ENCODE data around the gene KLK2.

Gene KLK2

DNA sequence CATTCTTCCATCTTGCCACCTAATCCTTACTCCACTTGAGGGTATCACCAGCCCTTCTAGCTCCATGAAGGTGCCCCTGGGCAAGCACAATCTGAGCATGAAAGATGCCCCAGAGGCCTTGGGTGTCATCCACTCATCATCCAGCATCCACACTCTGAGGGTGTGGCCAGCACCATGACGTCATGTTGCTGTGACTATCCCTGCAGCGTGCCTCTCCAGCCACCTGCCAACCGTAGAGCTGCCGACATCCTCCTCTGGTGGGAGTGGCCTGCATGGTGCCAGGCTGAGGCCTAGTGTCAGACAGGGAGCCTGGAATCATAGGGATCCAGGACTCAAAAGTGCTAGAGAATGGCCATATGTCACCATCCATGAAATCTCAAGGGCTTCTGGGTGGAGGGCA is 21.6 kb upstream of the KLK2 start:
- DNase-seq, result no peak

DNA sequence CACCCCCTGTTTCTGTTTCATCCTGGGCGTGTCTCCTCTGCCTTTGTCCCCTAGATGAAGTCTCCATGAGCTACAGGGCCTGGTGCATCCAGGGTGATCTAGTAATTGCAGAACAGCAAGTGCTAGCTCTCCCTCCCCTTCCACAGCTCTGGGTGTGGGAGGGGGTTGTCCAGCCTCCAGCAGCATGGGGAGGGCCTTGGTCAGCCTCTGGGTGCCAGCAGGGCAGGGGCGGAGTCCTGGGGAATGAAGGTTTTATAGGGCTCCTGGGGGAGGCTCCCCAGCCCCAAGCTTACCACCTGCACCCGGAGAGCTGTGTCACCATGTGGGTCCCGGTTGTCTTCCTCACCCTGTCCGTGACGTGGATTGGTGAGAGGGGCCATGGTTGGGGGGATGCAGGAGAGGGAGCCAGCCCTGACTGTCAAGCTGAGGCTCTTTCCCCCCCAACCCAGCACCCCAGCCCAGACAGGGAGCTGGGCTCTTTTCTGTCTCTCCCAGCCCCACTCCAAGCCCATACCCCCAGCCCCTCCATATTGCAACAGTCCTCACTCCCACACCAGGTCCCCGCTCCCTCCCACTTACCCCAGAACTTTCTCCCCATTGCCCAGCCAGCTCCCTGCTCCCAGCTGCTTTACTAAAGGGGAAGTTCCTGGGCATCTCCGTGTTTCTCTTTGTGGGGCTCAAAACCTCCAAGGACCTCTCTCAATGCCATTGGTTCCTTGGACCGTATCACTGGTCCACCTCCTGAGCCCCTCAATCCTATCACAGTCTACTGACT is 18.4 kb upstream of the KLK2 start, which contains the start of gene KLK3:
Gene KLK3, plus strand, starts transcription at position 280 of the 775 bp plus-strand sequence. Its CDS starts 41 bp downstream, at position 321.
- no peak for DNase-seq

DNA sequence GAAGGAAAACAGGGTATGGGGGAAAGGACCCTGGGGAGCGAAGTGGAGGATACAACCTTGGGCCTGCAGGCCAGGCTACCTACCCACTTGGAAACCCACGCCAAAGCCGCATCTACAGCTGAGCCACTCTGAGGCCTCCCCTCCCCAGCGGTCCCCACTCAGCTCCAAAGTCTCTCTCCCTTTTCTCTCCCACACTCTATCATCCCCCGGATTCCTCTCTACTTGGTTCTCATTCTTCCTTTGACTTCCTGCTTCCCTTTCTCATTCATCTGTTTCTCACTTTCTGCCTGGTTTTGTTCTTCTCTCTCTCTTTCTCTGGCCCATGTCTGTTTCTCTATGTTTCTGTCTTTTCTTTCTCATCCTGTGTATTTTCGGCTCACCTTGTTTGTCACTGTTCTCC is 15.9 kb upstream of the KLK2 start:
- DNase-seq, result no peak

GRCh38 chr19:50858886-50859285 is 14.4 kb upstream of the KLK2 start:
- DNase-seq, result no peak

DNA sequence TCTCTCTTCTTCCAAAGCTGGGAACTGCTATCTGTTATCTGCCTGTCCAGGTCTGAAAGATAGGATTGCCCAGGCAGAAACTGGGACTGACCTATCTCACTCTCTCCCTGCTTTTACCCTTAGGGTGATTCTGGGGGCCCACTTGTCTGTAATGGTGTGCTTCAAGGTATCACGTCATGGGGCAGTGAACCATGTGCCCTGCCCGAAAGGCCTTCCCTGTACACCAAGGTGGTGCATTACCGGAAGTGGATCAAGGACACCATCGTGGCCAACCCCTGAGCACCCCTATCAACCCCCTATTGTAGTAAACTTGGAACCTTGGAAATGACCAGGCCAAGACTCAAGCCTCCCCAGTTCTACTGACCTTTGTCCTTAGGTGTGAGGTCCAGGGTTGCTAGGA is 13.4 kb upstream of the KLK2 start:
- no peak for DNase-seq

GRCh38 chr19:50861010-50861409 is 12.2 kb upstream of the KLK2 start:
- DNase-seq, result no peak

- DNase-seq, result no peak
Measured at GRCh38 chr19:50861496-50862286, 11.5 kb upstream of the KLK2 start.

DNA sequence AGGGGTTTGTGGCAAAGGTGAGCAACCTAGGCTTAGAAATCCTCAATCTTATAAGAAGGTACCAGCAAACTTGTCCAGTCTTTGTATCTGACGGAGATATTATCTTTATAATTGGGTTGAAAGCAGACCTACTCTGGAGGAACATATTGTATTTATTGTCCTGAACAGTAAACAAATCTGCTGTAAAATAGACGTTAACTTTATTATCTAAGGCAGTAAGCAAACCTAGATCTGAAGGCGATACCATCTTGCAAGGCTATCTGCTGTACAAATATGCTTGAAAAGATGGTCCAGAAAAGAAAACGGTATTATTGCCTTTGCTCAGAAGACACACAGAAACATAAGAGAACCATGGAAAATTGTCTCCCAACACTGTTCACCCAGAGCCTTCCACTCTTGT is 3.8 kb upstream of the KLK2 start:
- no peak for DNase-seq

DNA sequence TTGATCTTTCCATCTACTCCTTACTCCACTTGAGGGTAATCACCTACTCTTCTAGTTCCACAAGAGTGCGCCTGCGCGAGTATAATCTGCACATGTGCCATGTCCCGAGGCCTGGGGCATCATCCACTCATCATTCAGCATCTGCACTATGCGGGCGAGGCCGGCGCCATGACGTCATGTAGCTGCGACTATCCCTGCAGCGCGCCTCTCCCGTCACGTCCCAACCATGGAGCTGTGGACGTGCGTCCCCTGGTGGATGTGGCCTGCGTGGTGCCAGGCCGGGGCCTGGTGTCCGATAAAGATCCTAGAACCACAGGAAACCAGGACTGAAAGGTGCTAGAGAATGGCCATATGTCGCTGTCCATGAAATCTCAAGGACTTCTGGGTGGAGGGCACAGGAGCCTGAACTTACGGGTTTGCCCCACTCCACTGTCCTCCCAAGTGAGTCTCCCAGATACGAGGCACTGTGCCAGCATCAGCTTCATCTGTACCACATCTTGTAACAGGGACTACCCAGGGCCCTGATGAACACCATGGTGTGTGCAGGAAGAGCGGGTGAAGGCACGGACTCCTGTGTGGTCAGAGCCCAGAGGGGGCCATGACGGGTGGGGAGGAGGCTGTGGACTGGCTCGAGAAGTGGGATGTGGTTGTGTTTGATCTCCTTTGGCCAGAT is 2.7 kb upstream of the KLK2 start:
- DNase-seq, result no peak

DNA sequence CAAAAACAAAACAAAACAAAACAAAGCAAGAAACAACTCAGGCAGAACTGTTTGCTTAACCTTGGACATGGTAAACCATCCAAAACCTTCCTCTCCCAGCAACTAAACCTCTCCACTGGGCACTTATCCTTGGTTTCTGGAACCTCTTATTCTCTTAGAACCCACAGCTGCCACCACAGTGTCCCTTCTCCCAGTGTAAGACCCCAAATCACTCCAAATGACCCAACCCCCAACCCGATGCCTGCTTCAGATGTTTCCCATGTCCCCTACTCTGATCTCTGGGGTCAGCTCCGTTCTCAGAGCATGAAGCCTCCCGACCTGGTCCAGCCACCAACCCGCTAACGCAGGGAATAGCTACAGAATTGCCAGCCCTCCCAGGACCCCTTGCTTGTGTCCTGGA is 972 bp downstream of the KLK2 start:
- DNase-seq, result no peak

DNA sequence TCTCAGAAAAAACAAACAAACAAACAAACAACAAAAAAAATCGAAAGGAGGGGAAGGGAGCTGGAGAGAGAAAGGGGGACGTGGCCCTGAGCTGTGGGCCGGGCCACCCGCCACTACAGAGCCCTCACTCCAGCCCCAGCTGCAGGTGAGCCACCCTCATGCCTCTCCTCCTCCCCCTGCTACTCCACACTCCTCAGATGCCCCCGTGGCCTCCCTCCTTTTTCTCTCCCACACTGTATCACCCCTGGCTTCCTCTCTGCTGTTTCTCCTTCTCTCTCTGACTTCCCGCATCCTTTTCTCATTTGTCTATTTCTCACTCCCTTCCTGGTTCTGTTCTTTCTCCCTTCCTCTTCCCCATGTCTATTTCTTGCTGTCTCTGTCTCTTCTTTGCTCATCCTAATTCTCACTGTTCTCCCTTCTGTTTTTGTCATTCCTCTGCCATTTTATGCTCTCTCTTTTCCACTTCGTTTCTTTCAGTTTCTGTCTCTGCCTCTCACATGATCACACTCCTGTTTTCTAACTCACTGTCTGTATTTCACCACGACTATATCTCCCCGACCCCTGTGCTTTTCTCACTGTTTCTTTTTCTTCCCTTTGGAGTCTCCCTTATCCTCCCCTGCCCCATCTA is 2.7 kb downstream of the KLK2 start:
- no peak for DNase-seq

- DNase-seq, result no peak
Measured at GRCh38 chr19:50876456-50876855, 3.2 kb downstream of the KLK2 start.

GRCh38 chr19:50877338-50877737 is 4.1 kb downstream of the KLK2 start:
- DNase-seq, result no peak

DNA sequence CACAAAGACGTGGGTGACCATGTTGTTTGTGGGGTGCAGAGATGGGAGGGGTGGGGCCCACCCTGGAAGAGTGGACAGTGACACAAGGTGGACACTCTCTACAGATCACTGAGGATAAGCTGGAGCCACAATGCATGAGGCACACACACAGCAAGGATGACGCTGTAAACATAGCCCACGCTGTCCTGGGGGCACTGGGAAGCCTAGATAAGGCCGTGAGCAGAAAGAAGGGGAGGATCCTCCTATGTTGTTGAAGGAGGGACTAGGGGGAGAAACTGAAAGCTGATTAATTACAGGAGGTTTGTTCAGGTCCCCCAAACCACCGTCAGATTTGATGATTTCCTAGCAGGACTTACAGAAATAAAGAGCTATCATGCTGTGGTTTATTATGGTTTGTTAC is 5.6 kb downstream of the KLK2 start:
- DNase-seq, result no peak

DNA sequence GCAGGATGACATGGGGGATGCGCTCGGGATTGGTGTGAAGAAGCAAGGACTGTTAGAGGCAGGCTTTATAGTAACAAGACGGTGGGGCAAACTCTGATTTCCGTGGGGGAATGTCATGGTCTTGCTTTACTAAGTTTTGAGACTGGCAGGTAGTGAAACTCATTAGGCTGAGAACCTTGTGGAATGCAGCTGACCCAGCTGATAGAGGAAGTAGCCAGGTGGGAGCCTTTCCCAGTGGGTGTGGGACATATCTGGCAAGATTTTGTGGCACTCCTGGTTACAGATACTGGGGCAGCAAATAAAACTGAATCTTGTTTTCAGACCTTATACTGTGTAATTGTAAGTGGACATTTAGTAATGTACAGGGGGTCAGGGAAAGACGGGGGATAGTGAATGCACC is 7.0 kb downstream of the KLK2 start:
- DNase-seq, result no peak

DNA sequence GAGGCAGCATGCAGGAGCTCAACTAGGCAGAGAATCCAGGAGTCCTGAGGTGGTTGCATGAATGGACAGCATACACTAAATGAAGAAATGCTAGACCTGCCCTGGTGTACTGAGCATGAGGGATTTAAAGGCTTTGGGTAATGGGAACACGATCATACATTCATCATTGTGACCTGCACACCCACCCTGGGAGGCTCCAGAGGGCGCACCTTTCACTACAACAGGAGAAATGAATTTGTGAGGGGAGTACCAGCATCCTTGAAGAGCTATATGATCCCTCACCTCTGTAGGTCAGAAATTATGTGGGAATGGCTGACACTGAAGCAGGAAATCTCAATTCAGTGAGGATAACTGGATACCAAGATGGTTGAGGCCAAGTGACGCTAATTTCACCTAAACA is 8.9 kb downstream of the KLK2 start:
- no peak for DNase-seq

DNA sequence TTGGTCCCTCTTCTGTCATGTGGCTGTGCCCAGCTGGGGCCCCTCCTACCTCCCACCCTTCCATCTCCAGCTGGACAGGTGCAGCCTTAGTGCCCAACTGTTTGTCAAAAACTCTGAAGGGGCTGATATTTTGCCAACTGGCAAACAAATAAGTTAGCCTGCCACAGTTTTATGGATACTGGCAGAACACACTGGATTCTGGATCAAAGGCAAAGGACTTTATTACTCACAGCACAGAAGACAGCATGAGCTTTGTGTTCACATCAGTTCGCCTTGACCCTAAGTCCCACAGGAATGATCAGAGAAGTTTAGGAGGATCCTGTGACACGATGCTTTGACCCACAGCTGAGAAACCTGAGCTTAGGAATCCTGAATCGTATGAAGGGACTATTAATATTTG is 16.4 kb downstream of the KLK2 start:
- DNase-seq, result no peak

DNA sequence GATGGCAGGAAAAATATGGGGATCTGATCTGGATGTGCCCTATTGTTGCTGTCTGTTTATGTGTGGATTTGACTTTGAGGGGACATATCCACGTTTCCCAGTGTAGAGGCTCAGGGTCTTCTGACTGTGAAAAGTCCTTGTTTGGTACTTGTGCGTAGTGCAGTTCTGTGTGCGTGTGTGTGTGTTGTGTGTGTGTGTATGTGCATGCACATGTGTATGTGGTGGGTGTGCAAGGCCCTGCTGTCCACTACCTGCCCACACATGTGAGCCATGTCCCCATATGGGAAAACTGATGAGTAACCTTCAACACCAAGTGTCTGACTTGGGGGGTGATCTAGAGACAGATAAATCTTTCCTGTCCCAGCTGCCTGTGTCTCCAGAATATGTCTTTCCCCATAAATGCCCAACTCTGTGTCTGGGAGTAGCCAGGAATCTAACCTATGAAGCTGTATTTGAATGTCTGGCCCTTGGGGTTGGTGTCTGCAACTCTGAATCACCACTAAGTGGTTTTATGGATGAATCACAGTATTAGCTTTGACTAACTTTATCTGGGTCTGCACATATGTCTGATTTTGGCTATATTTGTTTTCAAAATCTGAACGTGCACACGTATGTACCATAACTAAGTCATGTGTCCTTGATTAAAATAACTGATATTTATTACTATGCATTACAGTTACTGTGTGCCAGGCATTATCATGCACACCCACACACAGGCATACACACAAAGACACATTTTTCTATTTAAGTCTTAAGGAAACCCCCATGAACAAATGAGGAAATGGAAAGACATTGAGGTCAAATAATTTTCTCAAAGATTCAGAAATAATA is 17.4 kb downstream of the KLK2 start:
- no peak for DNase-seq

- DNase-seq, result no peak
Measured at GRCh38 chr19:50891253-50891625, 18.0 kb downstream of the KLK2 start.

GRCh38 chr19:50893047-50893736 is 20.0 kb downstream of the KLK2 start:
- DNase-seq, result no peak

- no peak for DNase-seq
Measured at GRCh38 chr19:50894478-50895356, 21.5 kb downstream of the KLK2 start.
